Spleen (tissue), 7 donors: ENCODE results near the gene RHOF.

ENCODE experiments used
- CTCF ChIP-seq, 11 experiments: fragments of 200-600 bp in 7 of 11; fragments of 450-650 bp in 4 of 11; sonication (generic) in 4 of 11; IDR thresholded peaks in 8 of 11; conservative IDR thresholded peaks in 3 of 11; 1 replicate in 7 of 11; 2 replicates in 4 of 11; pipeline versions ENCODE4 v1.4.0 to v1.8.0; 2016 to 2021; ENCODE audit warnings: antibody characterized with exemption in 11 of 11, inconsistent platforms in 4 of 11, mild to moderate bottlenecking in 1 of 11
- POLR2A ChIP-seq, 3 donors: fragments of 450-650 bp; IDR thresholded peaks; one replicate each; pipeline ENCODE4 v1.5.1; 2017; ENCODE audit warnings: antibody characterized with exemption in 3 of 3, mild to moderate bottlenecking in 1 of 3
- POLR2AphosphoS5 ChIP-seq, 3 donors: sonication (generic); formaldehyde crosslinking; IDR thresholded peaks; one replicate each; pipeline ENCODE4 v1.5.1; 2017; ENCODE audit warnings: antibody characterized with exemption in 3 of 3
- donor health status: DM: no; HTN: no; CAD: no; lungs with moderate emphysema.
- donor health status: DM: no; HTN: no; CAD: no.
- donor health status: DM: no; HTN: no; CAD: no.

- TF ChIP-seq CTCF (IDR thresholded peaks at IDR 0.05 in 8 of 11, conservative IDR thresholded peaks at IDR 0.05 in 3 of 11) (no peak), POLR2A (IDR thresholded peaks at IDR 0.05) (no peak), POLR2AphosphoS5 (IDR thresholded peaks at IDR 0.05) (peak in 2 of 3 donors; percentile 13 to 64)
Measured at GRCh38 chr12:121816925-121817647, 23.6 kb upstream of the RHOF start.
